ENCODE measurements around the gene PHACTR4. TPM values are rescaled to one million over a fixed set of nuclear protein-coding genes. Genes with fewer than 3 reads are reported as not detected.

The PHACTR4 gene
- total and polyA plus RNA-seq, 2 donors (not counting 3 experiments of a cell fraction or from before 2014, with no cell fraction given), result 25.4 to 61.0 TPM

DNA sequence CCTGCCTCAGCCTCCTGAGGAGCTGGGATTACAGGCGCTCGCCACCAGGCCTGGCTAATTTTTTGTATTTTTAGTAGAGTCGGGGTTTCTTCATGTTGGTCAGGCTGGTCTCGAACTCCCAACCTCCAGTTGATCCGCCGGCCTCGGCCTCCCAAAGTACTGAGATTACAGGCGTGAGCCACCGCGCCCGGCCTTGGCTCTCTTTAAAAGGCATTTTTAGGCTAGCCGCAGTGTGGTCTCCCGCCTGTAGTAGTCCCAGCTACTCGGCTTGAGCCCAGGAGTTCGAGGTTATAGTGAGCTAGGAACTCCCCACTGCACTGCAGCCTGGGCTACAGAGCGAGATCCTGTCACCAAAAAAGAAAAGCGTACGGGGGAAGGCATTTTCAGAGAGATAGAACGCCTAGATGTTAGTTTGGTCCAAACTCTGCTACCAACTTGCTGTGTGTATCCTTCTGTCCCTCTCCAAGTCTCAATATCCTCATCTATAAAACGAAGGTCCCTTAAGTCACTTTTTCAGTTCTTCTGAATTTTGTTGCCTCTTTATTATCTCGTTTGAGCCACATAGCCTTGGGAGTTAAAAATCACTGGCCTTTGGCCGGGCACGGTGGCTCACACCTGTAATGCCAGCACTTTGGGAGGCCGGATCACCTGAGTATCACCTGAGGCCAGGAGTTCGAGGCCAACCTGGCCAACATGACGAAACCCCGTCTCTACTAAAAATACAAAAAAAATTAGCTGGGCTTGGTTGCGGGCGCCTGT, 40.0 kb upstream of the PHACTR4 start:
- H3K4me1 ChIP-seq (ENCODE audit: control insufficient read depth, extremely low read depth, insufficient read depth, low read length), result peaks cover 11% of the 10 kb centered on the region
- DNase-seq (ENCODE audit: low read depth, low spot score), result peak; percentile 25
- intact Hi-C loops (cut with micrococcal nuclease), result loop anchor here (2.0 kb wide), 2 partner anchors 71 to 81 kb away; partner anchors contain the start of gene SESN2
- TF ChIP-seq MAX (IDR thresholded peaks at IDR 0.05; ENCODE audit: insufficient read depth, insufficient read length), result no peak
- no peak for TF ChIP-seq POLR2A (IDR thresholded peaks at IDR 0.05; ENCODE audit: low read depth, low read length)
- no peak for TF ChIP-seq MYC (IDR thresholded peaks at IDR 0.05; ENCODE audit: low read depth, low read length)
- TF ChIP-seq JUN (IDR thresholded peaks at IDR 0.05; ENCODE audit: borderline replicate concordance, insufficient read depth, insufficient read length, low read depth), result no peak
- TF ChIP-seq POLR2AphosphoS5 (IDR thresholded peaks at IDR 0.05; ENCODE audit: insufficient read depth, low read depth, low read length), result no peak
- TF ChIP-seq EZH2 (IDR thresholded peaks at IDR 0.05; ENCODE audit: borderline replicate concordance, low read depth, low read length, severe bottlenecking), result no peak
- TF ChIP-seq, protein P1, sequence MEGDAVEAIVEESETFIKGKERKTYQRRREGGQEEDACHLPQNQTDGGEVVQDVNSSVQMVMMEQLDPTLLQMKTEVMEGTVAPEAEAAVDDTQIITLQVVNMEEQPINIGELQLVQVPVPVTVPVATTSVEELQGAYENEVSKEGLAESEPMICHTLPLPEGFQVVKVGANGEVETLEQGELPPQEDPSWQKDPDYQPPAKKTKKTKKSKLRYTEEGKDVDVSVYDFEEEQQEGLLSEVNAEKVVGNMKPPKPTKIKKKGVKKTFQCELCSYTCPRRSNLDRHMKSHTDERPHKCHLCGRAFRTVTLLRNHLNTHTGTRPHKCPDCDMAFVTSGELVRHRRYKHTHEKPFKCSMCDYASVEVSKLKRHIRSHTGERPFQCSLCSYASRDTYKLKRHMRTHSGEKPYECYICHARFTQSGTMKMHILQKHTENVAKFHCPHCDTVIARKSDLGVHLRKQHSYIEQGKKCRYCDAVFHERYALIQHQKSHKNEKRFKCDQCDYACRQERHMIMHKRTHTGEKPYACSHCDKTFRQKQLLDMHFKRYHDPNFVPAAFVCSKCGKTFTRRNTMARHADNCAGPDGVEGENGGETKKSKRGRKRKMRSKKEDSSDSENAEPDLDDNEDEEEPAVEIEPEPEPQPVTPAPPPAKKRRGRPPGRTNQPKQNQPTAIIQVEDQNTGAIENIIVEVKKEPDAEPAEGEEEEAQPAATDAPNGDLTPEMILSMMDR (IDR thresholded peaks at IDR 0.05; ENCODE audit: extremely low read depth in 1 of 2, insufficient read depth in 1 of 2, low read depth in 1 of 2, low read length in 2 of 2), result no peak
- no peak for TF ChIP-seq FOS (IDR thresholded peaks at IDR 0.05; ENCODE audit: borderline replicate concordance, insufficient read depth, low read length)
- no peak for TF ChIP-seq GATA2 (IDR thresholded peaks at IDR 0.05; ENCODE audit: insufficient read depth, insufficient read length, low read depth, low read length)
- H3K79me2 ChIP-seq (ENCODE audit: control insufficient read depth, insufficient read depth, low read length), result peaks cover 6% of the 10 kb centered on the region
- H3K36me3 ChIP-seq (ENCODE audit: control insufficient read depth in 2 of 2, extremely low read depth in 1 of 2, insufficient read depth in 2 of 2, low read length in 2 of 2), result peaks cover 4 to 14% of the 10 kb centered on the region in 2 experiments
- dilution Hi-C loops (cut with MboI; ENCODE audit: extremely low pct_ligation_motif_present, low sequenced_read_pairs), result no loop called here
- H3K4me3 ChIP-seq (replicated peaks in 1 of 3; ENCODE audit: insufficient read depth in 1 of 3, low read depth in 1 of 3, low read length in 3 of 3), result peak overlapping the region; percentile 62 to 93 (median 78)
- no peaks in the 10 kb centered on the region for H3K9me1 ChIP-seq (replicated peaks; ENCODE audit: control insufficient read depth, extremely low read depth, insufficient read depth, low read length)
- H3K27ac ChIP-seq (ENCODE audit: insufficient read depth, low read depth, low read length), result peak overlapping the region; percentile 91
- POLR2A ChIA-PET, result interaction anchor here (0.6 to 1.4 kb wide), 7 partner anchors 26 to 1490 kb away, joined by 3 to 13 read pairs (median 10); no protein-coding TSS in a partner anchor
- no peaks in the 10 kb centered on the region for H4K20me1 ChIP-seq (replicated peaks; ENCODE audit: control insufficient read depth, extremely low read depth, insufficient read depth, low read length)
- FAIRE-seq, result no peak
- peak overlapping the region; percentile 95 for H3K4me2 ChIP-seq (ENCODE audit: insufficient read depth, low read length)
- CTCF ChIA-PET, result interaction anchor here (0.6 to 2.5 kb wide), 16 partner anchors 8 to 547 kb away, joined by 3 to 31 read pairs (median 4); partner anchors contain the start of genes EYA3 and SESN2
- TSS peak; percentile 90 for BruUV-seq (replicated peaks)
- H3K9me3 ChIP-seq (replicated peaks; ENCODE audit: control insufficient read depth, insufficient read depth, low read length), result no peaks in the 10 kb centered on the region
- H3K9ac ChIP-seq (replicated peaks; ENCODE audit: extremely low read depth, insufficient read depth, low read length), result peak overlapping the region; percentile 98
- H3K27me3 ChIP-seq (ENCODE audit: control insufficient read depth in 2 of 2, insufficient read depth in 2 of 2, low read length in 2 of 2), result no peaks in the 10 kb centered on the region
- peak overlapping the region; percentile 72 for H2AFZ ChIP-seq (ENCODE audit: low read depth, low read length)

All from endothelial cell of umbilical vein (primary cell).